GM10266 (cell line): ENCODE data around the gene TEX35.

ENCODE experiments used
- DNase-seq: peaks from one replicate; pipeline ENCODE4 v3.0.0; 2012; ENCODE audit errors: extremely low spot score
- CTCF ChIP-seq: IDR thresholded peaks from 2 replicates; pipeline ENCODE4 v1.5.1; 2012; ENCODE audit warnings: mild to moderate bottlenecking, low read depth; ENCODE audit not compliant: control insufficient read depth, insufficient read depth; ENCODE audit errors: missing control alignments

TEX35 gene

DNA sequence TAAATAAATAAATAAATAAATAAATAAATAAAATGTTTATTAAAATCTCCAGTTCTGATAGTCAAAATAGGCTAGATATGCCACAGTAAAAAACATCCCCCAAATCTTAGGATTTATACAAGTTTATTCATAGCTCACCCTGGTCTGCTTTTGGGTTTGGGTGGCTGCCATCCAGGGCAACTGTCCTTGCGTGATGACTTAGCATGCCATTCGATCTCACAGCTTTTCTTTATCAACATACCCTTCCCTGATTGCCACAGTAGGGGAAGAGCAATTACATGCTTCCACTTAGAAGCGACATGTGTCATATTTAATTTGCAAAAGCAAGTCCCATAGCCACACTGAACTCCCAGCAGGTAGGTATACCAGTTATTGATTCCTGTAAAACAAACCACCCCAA is 52.7 kb downstream of the TEX35 start:
- no peak for DNase-seq
- TF ChIP-seq CTCF, result no peak

DNA sequence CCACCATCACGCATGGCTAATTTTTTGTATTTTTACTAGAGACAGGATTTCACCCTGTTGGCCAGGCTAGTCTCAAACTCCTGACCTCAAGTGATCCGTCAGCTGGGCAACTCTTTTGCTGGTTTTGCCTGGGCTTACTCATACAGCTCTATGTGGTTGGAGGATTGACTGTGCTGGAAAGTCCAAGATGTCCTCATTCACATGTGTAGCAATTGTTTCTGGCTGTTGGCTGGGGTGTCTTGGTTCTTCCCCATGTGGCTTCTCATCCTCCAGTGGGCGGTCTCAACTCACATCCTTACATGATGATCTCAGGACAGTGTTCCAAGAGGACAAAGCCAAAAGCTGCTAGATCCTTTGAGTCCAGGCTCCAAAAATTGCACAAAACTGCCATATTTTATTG is 53.3 kb downstream of the TEX35 start:
- DNase-seq, result no peak
- no peak for TF ChIP-seq CTCF

GRCh38 chr1:178571807-178572206 is 58.9 kb downstream of the TEX35 start:
- DNase-seq, result no peak
- TF ChIP-seq CTCF, result no peak
